Measurements from ENCODE around the gene REC8.

The REC8 gene

GRCh38 chr14:24130380-24130716 is 41.5 kb upstream of the REC8 start, which contains the start of gene FITM1:
Gene FITM1, plus strand, starts transcription at chr14:24130659. Its CDS starts 905 bp downstream, at chr14:24131564.
- TF ChIP-seq ZNF70 (CRISPR knock-in tag; IDR thresholded peaks at IDR 0.05) (no peak), BACH2 (CRISPR knock-in tag; IDR thresholded peaks at IDR 0.05; ENCODE audit: borderline replicate concordance) (no peak), ARNTL (CRISPR knock-in tag; IDR thresholded peaks at IDR 0.05; ENCODE audit: borderline replicate concordance, low read depth) (no peak), ZNF565 (CRISPR knock-in tag; conservative IDR thresholded peaks at IDR 0.05; ENCODE audit: low read depth) (no peak), ISL1 (CRISPR knock-in tag; IDR thresholded peaks at IDR 0.05) (no peak), SNAI2 (CRISPR knock-in tag; IDR thresholded peaks at IDR 0.05) (no peak), ZFP3 (CRISPR knock-in tag; IDR thresholded peaks at IDR 0.05) (no peak), OSR1 (CRISPR knock-in tag; IDR thresholded peaks at IDR 0.05) (no peak), ZC3H10 (CRISPR knock-in tag; IDR thresholded peaks at IDR 0.05) (no peak)
- ATAC-seq: no peak

GRCh38 chr14:24130717-24131548 is 40.9 kb upstream of the REC8 start:
- ATAC-seq: no peak
- TF ChIP-seq TOX (CRISPR knock-in tag; IDR thresholded peaks at IDR 0.05; ENCODE audit: borderline replicate concordance): no peak
- no peak for TF ChIP-seq ZFP3 (CRISPR knock-in tag; IDR thresholded peaks at IDR 0.05)
- no peak for TF ChIP-seq ZNF8 (CRISPR knock-in tag; IDR thresholded peaks at IDR 0.05)
- no peak for TF ChIP-seq TSHZ2 (CRISPR knock-in tag; IDR thresholded peaks at IDR 0.05)

GRCh38 chr14:24131549-24131966 is 40.3 kb upstream of the REC8 start:
- ATAC-seq: no peak
- TF ChIP-seq RARB (CRISPR knock-in tag; IDR thresholded peaks at IDR 0.05): no peak
- no peak for TF ChIP-seq ZNF565 (CRISPR knock-in tag; conservative IDR thresholded peaks at IDR 0.05; ENCODE audit: low read depth)
- TF ChIP-seq CSDC2 (CRISPR knock-in tag; IDR thresholded peaks at IDR 0.05): no peak
- TF ChIP-seq POU6F1 (CRISPR knock-in tag; IDR thresholded peaks at IDR 0.05; ENCODE audit: borderline replicate concordance, low read depth): no peak
- TF ChIP-seq CREB5 (CRISPR knock-in tag; IDR thresholded peaks at IDR 0.05; ENCODE audit: low read depth): no peak
- TF ChIP-seq ISL1 (CRISPR knock-in tag; IDR thresholded peaks at IDR 0.05): no peak
- no peak for TF ChIP-seq ZFP3 (CRISPR knock-in tag; IDR thresholded peaks at IDR 0.05)
- no peak for TF ChIP-seq BACH2 (CRISPR knock-in tag; IDR thresholded peaks at IDR 0.05; ENCODE audit: borderline replicate concordance)
- no peak for TF ChIP-seq OSR1 (CRISPR knock-in tag; IDR thresholded peaks at IDR 0.05)
- no peak for TF ChIP-seq CSRNP3 (CRISPR knock-in tag; IDR thresholded peaks at IDR 0.05)

GRCh38 chr14:24132061-24132685 is 39.7 kb upstream of the REC8 start:
- no peak for ATAC-seq
- no peak for TF ChIP-seq ZNF565 (CRISPR knock-in tag; conservative IDR thresholded peaks at IDR 0.05; ENCODE audit: low read depth)
- TF ChIP-seq OSR1 (CRISPR knock-in tag; IDR thresholded peaks at IDR 0.05): no peak
- no peak for TF ChIP-seq ZNF8 (CRISPR knock-in tag; IDR thresholded peaks at IDR 0.05)
- no peak for TF ChIP-seq ISL1 (CRISPR knock-in tag; IDR thresholded peaks at IDR 0.05)
- no peak for TF ChIP-seq POU6F1 (CRISPR knock-in tag; IDR thresholded peaks at IDR 0.05; ENCODE audit: borderline replicate concordance, low read depth)
- no peak for TF ChIP-seq CSRNP3 (CRISPR knock-in tag; IDR thresholded peaks at IDR 0.05)
- TF ChIP-seq GLIS3 (CRISPR knock-in tag; IDR thresholded peaks at IDR 0.05): no peak
- TF ChIP-seq BACH2 (CRISPR knock-in tag; IDR thresholded peaks at IDR 0.05; ENCODE audit: borderline replicate concordance): no peak
- no peak for TF ChIP-seq ESRRG (CRISPR knock-in tag; IDR thresholded peaks at IDR 0.05)
- TF ChIP-seq PPARA (CRISPR knock-in tag; IDR thresholded peaks at IDR 0.05; ENCODE audit: borderline replicate concordance): no peak
- TF ChIP-seq RARB (CRISPR knock-in tag; IDR thresholded peaks at IDR 0.05): no peak
- no peak for TF ChIP-seq CSDC2 (CRISPR knock-in tag; IDR thresholded peaks at IDR 0.05)
- TF ChIP-seq TCF4 (CRISPR knock-in tag; IDR thresholded peaks at IDR 0.05; ENCODE audit: borderline replicate concordance): no peak
- no peak for TF ChIP-seq ZC3H10 (CRISPR knock-in tag; IDR thresholded peaks at IDR 0.05)
- TF ChIP-seq SNAI2 (CRISPR knock-in tag; IDR thresholded peaks at IDR 0.05): no peak
- no peak for TF ChIP-seq ZNF70 (CRISPR knock-in tag; IDR thresholded peaks at IDR 0.05)
- TF ChIP-seq ZFP30 (CRISPR knock-in tag; IDR thresholded peaks at IDR 0.05): no peak
- no peak for TF ChIP-seq ZFP3 (CRISPR knock-in tag; IDR thresholded peaks at IDR 0.05)
